Smooth muscle cell (in vitro differentiated cells): ENCODE data around the gene SPNS1. TPM values are rescaled to one million over a fixed set of nuclear protein-coding genes. Genes with fewer than 3 reads are reported as not detected.

Source experiments
- DNase-seq: peaks from one replicate; lab custom pipeline; 2025; ENCODE audit not compliant: unreplicated experiment; lab: John Stamatoyannopoulos, UW
- H2AFZ ChIP-seq: fragments of 200-600 bp; sonication (generic); 2 replicates; pipeline ENCODE4 v1.6.0; 2016; ENCODE audit warnings: antibody characterized with exemption, low read depth, mild to moderate bottlenecking
- H3F3A ChIP-seq: fragments of 200-600 bp; sonication (generic); 2 replicates; pipeline ENCODE4 v1.6.0; 2017; ENCODE audit warnings: antibody characterized with exemption, low read depth
- H3K27ac ChIP-seq: fragments of 200-600 bp; sonication (generic); 2 replicates; pipeline ENCODE4 v1.5.1; 2016; ENCODE audit warnings: low read depth, mild to moderate bottlenecking
- H3K27me3 ChIP-seq: fragments of 200-600 bp; sonication (generic); 2 replicates; pipeline ENCODE4 v1.6.1; 2016; ENCODE audit warnings: low read depth, mild to moderate bottlenecking
- H3K36me3 ChIP-seq: fragments of 200-600 bp; sonication (generic); 2 replicates; pipeline ENCODE4 v1.5.1; 2016; ENCODE audit warnings: low read depth
- H3K4me1 ChIP-seq: fragments of 200-600 bp; sonication (generic); 2 replicates; pipeline ENCODE4 v1.5.1; 2016; ENCODE audit warnings: low read depth
- H3K4me2 ChIP-seq: fragments of 200-600 bp; sonication (generic); 2 replicates; pipeline ENCODE4 v1.6.0; 2016; ENCODE audit warnings: mild to moderate bottlenecking
- H3K4me3 ChIP-seq: fragments of 200-600 bp; sonication (generic); 2 replicates; pipeline ENCODE4 v1.5.1; 2016; ENCODE audit warnings: mild to moderate bottlenecking
- H3K79me2 ChIP-seq: fragments of 200-600 bp; sonication (generic); 2 replicates; pipeline ENCODE4 v1.6.0; 2016; ENCODE audit warnings: low read depth, mild to moderate bottlenecking
- H3K9ac ChIP-seq: fragments of 200-600 bp; sonication (generic); 2 replicates; pipeline ENCODE4 v1.6.0; 2016; ENCODE audit warnings: low read depth
- H3K9me3 ChIP-seq: fragments of 200-600 bp; sonication (generic); replicated peaks from 2 replicates; pipeline ENCODE4 v1.5.1; 2016; ENCODE audit warnings: low read depth
- H4K20me1 ChIP-seq: fragments of 200-600 bp; sonication (generic); 2 replicates; pipeline ENCODE4 v1.6.0; 2016; ENCODE audit warnings: low read depth
- CTCF ChIP-seq: fragments of 200-600 bp; sonication (generic); IDR thresholded peaks from 2 replicates; pipeline ENCODE4 v1.5.1; 2017; ENCODE audit warnings: borderline replicate concordance, mild to moderate bottlenecking, antibody characterized with exemption; ENCODE audit not compliant: insufficient read depth, poor library complexity, severe bottlenecking
- WGBS: methylation state at CpG from one replicate; pipeline ENCODE4 v1.1.7; 2016; ENCODE audit warnings: low lambda C conversion rate; 5-methylcytosine and 5-hydroxymethylcytosine counted together
- polyA plus RNA-seq: library from polyadenylated mRNA; unstranded; fragments of >200 nt; fragmentation: Nextera tagmentation; extraction: Ambion mirVana; gene quantifications from 2 replicates; pipeline ENCODE4 v1.2.1, GENCODE V29; 2016
- total RNA-seq: library from RNA; depleted of rRNA; stranded (reverse); fragments of >200 nt; gene quantifications from 2 replicates; pipeline ENCODE4 v1.2.3, GENCODE V29; 2014

SPNS1 gene
- total and polyA plus RNA-seq, 2 experiments from 2014 or later: 28.6 to 109 TPM

GRCh38 chr16:29025735-29026134 lies 51.2 kb downstream of the SPNS1 start:
- Histone ChIP-seq H3K4me2 (no peak overlapping the region), H3K36me3 (no peaks in the 10 kb centered on the region), H3K79me2 (no peaks in the 10 kb centered on the region), H3K9ac (no peak overlapping the region), H3K27me3 (no peaks in the 10 kb centered on the region), H3K27ac (no peak overlapping the region), H3F3A (no peaks in the 10 kb centered on the region), H2AFZ (no peak overlapping the region), H3K9me3 (no peaks in the 10 kb centered on the region), H4K20me1 (no peaks in the 10 kb centered on the region), H3K4me1 (peaks cover 9% of the 10 kb centered on the region), H3K4me3 (no peak overlapping the region)
- DNase-seq: no peak
- TF ChIP-seq CTCF: no peak
- 97% methylated on average over 4 of the region's 4 CpGs for WGBS

GRCh38 chr16:29028457-29029167 lies 54.0 kb downstream of the SPNS1 start:
- Histone ChIP-seq H3K9ac (no peak overlapping the region), H3K4me2 (peak overlapping the region; percentile 79), H3K79me2 (no peaks in the 10 kb centered on the region), H3K4me1 (peaks cover 9% of the 10 kb centered on the region), H3K36me3 (no peaks in the 10 kb centered on the region), H3F3A (no peaks in the 10 kb centered on the region), H3K27ac (peak overlapping the region; percentile 55), H2AFZ (peak overlapping the region; percentile 60), H3K9me3 (no peaks in the 10 kb centered on the region), H3K4me3 (no peak overlapping the region), H4K20me1 (no peaks in the 10 kb centered on the region), H3K27me3 (no peaks in the 10 kb centered on the region)
- no peak for DNase-seq
- WGBS: 76% methylated on average over 7 of the region's 7 CpGs
- TF ChIP-seq CTCF: no peak

GRCh38 chr16:29029168-29029994 lies 54.8 kb downstream of the SPNS1 start:
- Histone ChIP-seq H3F3A (no peaks in the 10 kb centered on the region), H3K79me2 (no peaks in the 10 kb centered on the region), H3K36me3 (no peaks in the 10 kb centered on the region), H3K27me3 (no peaks in the 10 kb centered on the region), H3K4me2 (peak overlapping the region; percentile 79), H3K4me1 (peaks cover 9% of the 10 kb centered on the region), H4K20me1 (no peaks in the 10 kb centered on the region), H3K9ac (no peak overlapping the region), H3K4me3 (no peak overlapping the region), H3K9me3 (no peaks in the 10 kb centered on the region), H2AFZ (peak overlapping the region; percentile 60), H3K27ac (peak overlapping the region; percentile 55)
- WGBS: 34% methylated on average over 16 of the region's 16 CpGs
- no peak for TF ChIP-seq CTCF
- peak; percentile 37 for DNase-seq
